OCI-LY7 (cell line): ENCODE data around the gene TSHZ2. TPM values are rescaled to one million over a fixed set of nuclear protein-coding genes. Genes with fewer than 3 reads are reported as not detected.
A peak's percentile ranks its signal among the peaks of the same experiment; 100 is the strongest.

Experiments used
- BruUV-seq: library from RNA; stranded (reverse); fragments of 400-500 nt; replicated peaks from 2 replicates; lab custom pipeline; 2021; lab: Mats Ljungman, UMichigan
- CTCF ChIA-PET: fragments of 300-600 bp; sonication (Branson Sonifier 250); formaldehyde crosslinking; loops from one replicate; lab custom pipeline; 2022; ENCODE audit warnings: antibody characterized with exemption; ENCODE audit not compliant: unreplicated experiment; lab: Charles Lee
- POLR2A ChIA-PET: fragments of 300-600 bp; sonication (Branson Sonifier 250); formaldehyde crosslinking; loops from one replicate; lab custom pipeline; 2022; ENCODE audit warnings: antibody characterized with exemption; lab: Charles Lee
- DNase-seq: peaks from one replicate; pipeline ENCODE4 v3.0.0-alpha.2; 2015; ENCODE audit warnings: low spot score
- H2AFZ ChIP-seq: fragments of 200-600 bp; sonication (generic), shearing (Covaris generic); 2 replicates; pipeline ENCODE4 v1.6.1; 2014; ENCODE audit warnings: mild to moderate bottlenecking, antibody characterized with exemption, low read length, moderate library complexity
- H3K27ac ChIP-seq: fragments of 200-600 bp; sonication (generic); 2 replicates; pipeline ENCODE4 v1.5.1; 2014; ENCODE audit warnings: mixed run types, low read depth, mild to moderate bottlenecking, moderate library complexity, low read length, inconsistent platforms; ENCODE audit not compliant: poor library complexity, severe bottlenecking
- H3K36me3 ChIP-seq: fragments of 200-600 bp; sonication (generic); 2 replicates; pipeline ENCODE4 v1.6.1; 2014; ENCODE audit warnings: mild to moderate bottlenecking, antibody characterized with exemption, low read length, moderate library complexity, mixed read lengths; ENCODE audit not compliant: insufficient read depth
- H3K4me1 ChIP-seq: fragments of 200-600 bp; sonication (generic); 2 replicates; pipeline ENCODE4 v1.5.1; 2014; ENCODE audit warnings: mild to moderate bottlenecking, low read length; ENCODE audit not compliant: insufficient read depth, poor library complexity, severe bottlenecking
- H3K4me2 ChIP-seq: fragments of 200-600 bp; sonication (generic); 2 replicates; pipeline ENCODE4 v1.6.1; 2014; ENCODE audit warnings: mild to moderate bottlenecking, low read length
- H3K4me3 ChIP-seq: fragments of 200-600 bp; sonication (generic); 2 replicates; pipeline ENCODE4 v1.5.1; 2014; ENCODE audit warnings: mild to moderate bottlenecking, low read depth, low read length; ENCODE audit not compliant: poor library complexity, severe bottlenecking
- H3K79me2 ChIP-seq: fragments of 200-600 bp; sonication (generic); 2 replicates; pipeline ENCODE4 v1.6.1; 2016; ENCODE audit warnings: low read depth, mild to moderate bottlenecking, low read length, moderate library complexity, mixed read lengths; ENCODE audit not compliant: insufficient read depth
- H3K9me2 ChIP-seq: fragments of 200-600 bp; sonication (generic); 2 replicates; pipeline ENCODE4 v1.6.1; 2016; ENCODE audit warnings: mild to moderate bottlenecking, low read length, mixed read lengths; ENCODE audit not compliant: insufficient read depth
- H3K9me3 ChIP-seq: fragments of 200-600 bp; sonication (generic); 2 replicates; pipeline ENCODE4 v1.6.1; 2014; ENCODE audit warnings: mild to moderate bottlenecking, mixed run types, low read length, mixed read lengths
- H4K20me1 ChIP-seq: fragments of 200-600 bp; sonication (generic); 2 replicates; pipeline ENCODE4 v1.6.1; 2014; ENCODE audit warnings: mild to moderate bottlenecking, antibody characterized with exemption, low read length, moderate library complexity, mixed read lengths; ENCODE audit not compliant: insufficient read depth
- CTCF ChIP-seq: fragments of 200-600 bp; sonication (generic); conservative IDR thresholded peaks from 2 replicates; pipeline ENCODE4 v1.5.1; 2014; ENCODE audit warnings: mild to moderate bottlenecking, antibody characterized with exemption, low read length, moderate library complexity, mixed read lengths
- EZH2phosphoT487 ChIP-seq: fragments of 200-600 bp; sonication (generic); IDR thresholded peaks from 2 replicates; pipeline ENCODE4 v1.6.1; 2018; ENCODE audit warnings: low read depth, borderline replicate concordance, mild to moderate bottlenecking, mixed run types, antibody characterized with exemption, low read length, moderate library complexity, mixed read lengths
- intact Hi-C: fragments of 100-400 bp; cut with micrococcal nuclease; formaldehyde crosslinking; loops from one replicate; pipeline ENCODE4 v1.10.0; 2022; ENCODE audit not compliant: unreplicated experiment
- total RNA-seq, 2 experiments: library from RNA; depleted of rRNA in 1 of 2; stranded (reverse); fragments of >200 nt in 1 of 2; shearing (Covaris generic) in 1 of 2; gene quantifications; 2 replicates each; pipeline ENCODE4 v1.2.3, GENCODE V29; 2014 to 2022

Gene TSHZ2
- total RNA-seq, 2 experiments from 2014 or later, result not detected

- Histone ChIP-seq H3K4me3 (peak overlapping the region; percentile 52), H3K27ac (peak overlapping the region; percentile 80), H3K79me2 (no peaks in the 10 kb centered on the region), H4K20me1 (no peaks in the 10 kb centered on the region), H3K4me1 (peaks cover 26% of the 10 kb centered on the region), H3K4me2 (peak overlapping the region; percentile 96), H3K9me2 (no peaks in the 10 kb centered on the region), H2AFZ (peak overlapping the region; percentile 90; the same call in 1 of the 2 replicates), H3K9me3 (no peaks in the 10 kb centered on the region), H3K36me3 (no peaks in the 10 kb centered on the region)
- no TSS peak for BruUV-seq
- no peak for DNase-seq
- ChIA-PET CTCF (no interaction called here), POLR2A (no interaction called here)
- no peak for TF ChIP-seq EZH2phosphoT487
- no peak for TF ChIP-seq CTCF
- intact Hi-C loops, result loop anchor here (10.0 kb wide), 1 partner anchor 717 kb away; no protein-coding TSS in a partner anchor
Measured at GRCh38 chr20:53227523-53227922, 255.4 kb downstream of the TSHZ2 start.

- Histone ChIP-seq H3K27ac (no peak overlapping the region), H3K9me2 (no peaks in the 10 kb centered on the region), H4K20me1 (no peaks in the 10 kb centered on the region), H3K4me3 (no peak overlapping the region), H3K4me2 (no peak overlapping the region), H3K79me2 (no peaks in the 10 kb centered on the region), H3K36me3 (no peaks in the 10 kb centered on the region), H3K4me1 (peaks cover 23% of the 10 kb centered on the region), H3K9me3 (no peaks in the 10 kb centered on the region), H2AFZ (no peak overlapping the region)
- ChIA-PET CTCF (no interaction called here), POLR2A (no interaction called here)
- BruUV-seq, result no TSS peak
- intact Hi-C loops, result no loop called here
- TF ChIP-seq EZH2phosphoT487 (no peak), CTCF (no peak)
- DNase-seq, result no peak
Measured at GRCh38 chr20:53231061-53231460, 258.9 kb downstream of the TSHZ2 start.

- intact Hi-C loops, result no loop called here
- no peaks in the 10 kb centered on the region for H3K9me2 ChIP-seq
- H3K4me3 ChIP-seq, result no peak overlapping the region
- BruUV-seq, result no TSS peak
- CTCF ChIA-PET, result no interaction called here
- H3K27ac ChIP-seq, result no peak overlapping the region
- no peaks in the 10 kb centered on the region for H3K79me2 ChIP-seq
- no peaks in the 10 kb centered on the region; the same call in 1 of the 2 replicates for H3K9me3 ChIP-seq
- DNase-seq, result no peak
- no peaks in the 10 kb centered on the region for H3K36me3 ChIP-seq
- H2AFZ ChIP-seq, result no peak overlapping the region
- no peaks in the 10 kb centered on the region for H3K4me1 ChIP-seq
- POLR2A ChIA-PET, result no interaction called here
- H3K4me2 ChIP-seq, result no peak overlapping the region
- no peaks in the 10 kb centered on the region for H4K20me1 ChIP-seq
- TF ChIP-seq CTCF (no peak), EZH2phosphoT487 (no peak)
Measured at GRCh38 chr20:53237461-53237860, 265.3 kb downstream of the TSHZ2 start.
